ENCODE results near the gene YPEL4. TPM values are rescaled to one million over a fixed set of nuclear protein-coding genes. Genes with fewer than 3 reads are reported as not detected.
"Not testable (repeated sequence)": the region's sequence is repeated elsewhere in the genome, so short reads cannot be mapped to it uniquely, and the experiment has no call there.

YPEL4 gene
- total RNA-seq, 1 donor from 2014 or later, result 0.09 TPM

- Histone ChIP-seq H3K36me3 (ENCODE audit: insufficient read depth, low read length) (no peaks in the 10 kb centered on the region), H3K9ac (ENCODE audit: low read length) (no peak overlapping the region), H3K4me2 (ENCODE audit: low read length) (no peak overlapping the region), H3K4me3 (ENCODE audit: insufficient read depth, low read depth, low read length) (no peak overlapping the region), H3K9me3 (ENCODE audit: insufficient read depth, low read depth, low read length) (no peaks in the 10 kb centered on the region), H3K27me3 (ENCODE audit: insufficient read depth, low read length) (peaks cover 16% of the 10 kb centered on the region), H4K20me1 (ENCODE audit: insufficient read depth, low read length) (peaks cover 18% of the 10 kb centered on the region), H3K79me2 (ENCODE audit: insufficient read depth, low read length) (peaks cover 1% of the 10 kb centered on the region), H3K27ac (ENCODE audit: low read depth, low read length) (no peak overlapping the region), H3K4me1 (ENCODE audit: insufficient read depth, low read length) (peaks cover 22% of the 10 kb centered on the region), H2AFZ (ENCODE audit: low read depth, low read length) (no peak overlapping the region)
- Mint-ChIP-seq H3K9me3 (ENCODE audit: unreplicated experiment) (no peaks in the 10 kb centered on the region), H3K36me3 (ENCODE audit: low read depth, unreplicated experiment) (no peaks in the 10 kb centered on the region), H3K4me1 (ENCODE audit: low read depth, unreplicated experiment) (peaks cover 31% of the 10 kb centered on the region), H3K4me3 (ENCODE audit: unreplicated experiment) (no peak overlapping the region), H3K27me3 (ENCODE audit: low read depth, unreplicated experiment) (no peaks in the 10 kb centered on the region), H3K27ac (ENCODE audit: unreplicated experiment) (peak overlapping the region; percentile 66)
- no peak for DNase-seq (ENCODE audit: low read depth)
- no peak for FAIRE-seq
- TF ChIP-seq CTCF (IDR thresholded peaks at IDR 0.05; ENCODE audit: insufficient read depth, low read depth, low read length) (no peak), EZH2 (IDR thresholded peaks at IDR 0.05; ENCODE audit: insufficient read depth, low read length) (no peak)
Observed at GRCh38 chr11:57652662-57653061, 3.0 kb upstream of the YPEL4 start.

- not testable (repeated sequence) for H3K9ac ChIP-seq (ENCODE audit: low read length); H3K27ac Mint-ChIP-seq (ENCODE audit: unreplicated experiment); H3K27me3 Mint-ChIP-seq (ENCODE audit: low read depth, unreplicated experiment); DNase-seq (ENCODE audit: low read depth); H3K9me3 ChIP-seq (ENCODE audit: insufficient read depth, low read depth, low read length); H3K36me3 Mint-ChIP-seq (ENCODE audit: low read depth, unreplicated experiment); FAIRE-seq; H3K27ac ChIP-seq (ENCODE audit: low read depth, low read length); H3K9me3 Mint-ChIP-seq (ENCODE audit: unreplicated experiment); H3K4me3 Mint-ChIP-seq (ENCODE audit: unreplicated experiment); H3K36me3 ChIP-seq (ENCODE audit: insufficient read depth, low read length); H3K4me3 ChIP-seq (ENCODE audit: insufficient read depth, low read depth, low read length); H3K79me2 ChIP-seq (ENCODE audit: insufficient read depth, low read length); H3K4me2 ChIP-seq (ENCODE audit: low read length); H2AFZ ChIP-seq (ENCODE audit: low read depth, low read length)
- Histone ChIP-seq H3K27me3 (ENCODE audit: insufficient read depth, low read length) (peaks cover 20% of the 10 kb centered on the region), H4K20me1 (ENCODE audit: insufficient read depth, low read length) (peaks cover 22% of the 10 kb centered on the region), H3K4me1 (ENCODE audit: insufficient read depth, low read length) (peaks cover 25% of the 10 kb centered on the region)
- peaks cover 35% of the 10 kb centered on the region for H3K4me1 Mint-ChIP-seq (ENCODE audit: low read depth, unreplicated experiment)
Observed at GRCh38 chr11:57652230-57652629, 2.5 kb upstream of the YPEL4 start.

- H3K27me3 Mint-ChIP-seq (ENCODE audit: low read depth, unreplicated experiment), result no peaks in the 10 kb centered on the region
- no peaks in the 10 kb centered on the region for H3K9me3 Mint-ChIP-seq (ENCODE audit: unreplicated experiment)
- Histone ChIP-seq H3K4me2 (ENCODE audit: low read length) (no peak overlapping the region), H4K20me1 (ENCODE audit: insufficient read depth, low read length) (peaks cover 31% of the 10 kb centered on the region), H3K4me3 (ENCODE audit: insufficient read depth, low read depth, low read length) (no peak overlapping the region), H3K79me2 (ENCODE audit: insufficient read depth, low read length) (no peaks in the 10 kb centered on the region), H2AFZ (ENCODE audit: low read depth, low read length) (no peak overlapping the region), H3K36me3 (ENCODE audit: insufficient read depth, low read length) (no peaks in the 10 kb centered on the region), H3K9me3 (ENCODE audit: insufficient read depth, low read depth, low read length) (no peaks in the 10 kb centered on the region), H3K27me3 (ENCODE audit: insufficient read depth, low read length) (peaks cover 28% of the 10 kb centered on the region), H3K27ac (ENCODE audit: low read depth, low read length) (no peak overlapping the region), H3K9ac (ENCODE audit: low read length) (no peak overlapping the region), H3K4me1 (ENCODE audit: insufficient read depth, low read length) (peaks cover 27% of the 10 kb centered on the region)
- TF ChIP-seq CTCF (IDR thresholded peaks at IDR 0.05; ENCODE audit: insufficient read depth, low read depth, low read length) (no peak), EZH2 (IDR thresholded peaks at IDR 0.05; ENCODE audit: insufficient read depth, low read length) (no peak)
- DNase-seq (ENCODE audit: low read depth) (no peak), FAIRE-seq (no peak)
- H3K36me3 Mint-ChIP-seq (ENCODE audit: low read depth, unreplicated experiment), result no peaks in the 10 kb centered on the region
- no peak overlapping the region for H3K27ac Mint-ChIP-seq (ENCODE audit: unreplicated experiment)
- H3K4me3 Mint-ChIP-seq (ENCODE audit: unreplicated experiment), result no peak overlapping the region
- peaks cover 44% of the 10 kb centered on the region for H3K4me1 Mint-ChIP-seq (ENCODE audit: low read depth, unreplicated experiment)
Observed at GRCh38 chr11:57651408-57651807, 1.7 kb upstream of the YPEL4 start.
